Natural killer cell treated with Interleukin-12 subunit alpha and Interleukin-12 subunit beta and Interleukin-15 and Interleukin-18, amount 100 ng/mL, for 72 hours (primary cell): ENCODE results near the gene RPL18A. TPM values are rescaled to one million over a fixed set of nuclear protein-coding genes. Genes with fewer than 3 reads are reported as not detected.
"Not testable (repeated sequence)": the region's sequence is repeated elsewhere in the genome, so short reads cannot be mapped to it uniquely, and the experiment has no call there.

Source experiments
- ATAC-seq, 2 donors: fragments of 150-1000 bp; cut with Tn5 transposase in 1 of 2; sonication (Bioruptor Pico), chemical (Tn5 transposase) in 1 of 2; 2 replicates each; pipeline ENCODE4 v1.10.0; 2021
- DNase-seq: peaks from one replicate; pipeline ENCODE4 v3.0.0; 2022; ENCODE audit warnings: low spot score
- H3K27ac Mint-ChIP-seq, 2 donors: 1 replicate in 1 of 2; 2 replicates in 1 of 2; pipeline ENCODE4 v1.8.0; 2022; ENCODE audit warnings: mixed read lengths in 2 of 2, mild to moderate bottlenecking in 1 of 2, moderate library complexity in 1 of 2
- H3K27me3 Mint-ChIP-seq, 2 donors: 1 replicate in 1 of 2; 2 replicates in 1 of 2; pipeline ENCODE4 v1.8.0; 2022; ENCODE audit warnings: mixed read lengths in 2 of 2
- H3K36me3 Mint-ChIP-seq: one replicate; pipeline ENCODE4 v1.8.0; 2022; ENCODE audit warnings: mixed read lengths
- H3K4me1 Mint-ChIP-seq, 2 donors: 1 replicate in 1 of 2; 2 replicates in 1 of 2; pipeline ENCODE4 v1.8.0; 2022; ENCODE audit warnings: low read depth in 2 of 2, mixed read lengths in 2 of 2, mild to moderate bottlenecking in 1 of 2
- H3K4me3 Mint-ChIP-seq: one replicate; pipeline ENCODE4 v1.8.0; 2022; ENCODE audit warnings: mixed read lengths
- H3K9me3 Mint-ChIP-seq: 2 replicates; pipeline ENCODE4 v1.8.0; 2022; ENCODE audit warnings: mixed read lengths
- total RNA-seq, 2 donors: library from RNA; stranded (reverse); gene quantifications; one replicate each; pipeline ENCODE4 v1.2.3, GENCODE V29; 2022

Gene RPL18A
- total RNA-seq, 2 donors from 2014 or later, result 1,379 to 1,604 TPM

DNA sequence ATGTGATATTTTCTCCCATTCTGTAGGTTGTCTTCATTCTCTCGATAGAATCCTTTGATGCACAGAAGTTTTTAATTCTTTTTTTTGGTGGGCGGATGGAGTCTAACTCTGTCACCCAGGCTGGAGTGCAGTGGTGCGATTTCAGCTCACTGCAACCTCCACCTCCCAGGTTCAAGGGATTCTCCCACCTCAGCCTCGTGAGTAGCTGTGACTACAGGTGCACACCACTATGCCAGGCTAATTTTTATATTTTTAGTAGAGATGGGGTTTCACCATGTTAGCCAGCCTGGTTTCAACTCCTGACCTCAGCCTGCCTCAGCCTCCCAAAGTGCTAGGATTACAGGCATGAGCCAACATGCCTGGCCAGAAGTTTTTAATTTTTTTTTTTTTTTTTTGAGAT lies 27.5 kb downstream of the RPL18A start:
- H3K4me3 Mint-ChIP-seq, H3K36me3 Mint-ChIP-seq, H3K9me3 Mint-ChIP-seq, ATAC-seq, H3K4me1 Mint-ChIP-seq, H3K27ac Mint-ChIP-seq, DNase-seq: not testable (repeated sequence)
- peaks cover 3 to 15% of the 10 kb centered on the region in 2 donors for H3K27me3 Mint-ChIP-seq

DNA sequence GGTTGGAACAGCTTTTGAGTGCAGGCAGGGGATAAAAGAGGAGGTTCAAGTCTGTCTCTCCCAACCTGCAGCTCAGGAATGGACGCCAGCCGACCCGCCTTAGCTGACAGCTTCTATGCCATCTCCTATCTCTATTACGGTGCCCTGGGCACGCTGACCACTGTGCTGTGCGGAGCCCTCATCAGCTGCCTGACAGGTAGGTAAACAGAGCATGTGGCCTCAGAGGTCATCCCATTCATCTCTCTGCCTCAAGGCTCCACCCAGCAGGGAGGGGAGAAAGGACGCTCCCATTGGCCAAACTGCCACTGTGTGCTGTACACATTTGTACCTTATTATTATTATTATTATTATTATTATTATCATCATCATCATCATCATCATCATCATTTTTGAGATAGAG lies 28.6 kb downstream of the RPL18A start:
- Mint-ChIP-seq H3K27me3 (peaks cover 6 to 17% of the 10 kb centered on the region in 2 donors), H3K4me1 (no peaks in the 10 kb centered on the region), H3K36me3 (no peaks in the 10 kb centered on the region), H3K4me3 (no peak overlapping the region), H3K27ac (no peak overlapping the region), H3K9me3 (no peaks in the 10 kb centered on the region)
- no peak for DNase-seq
- no peak for ATAC-seq

DNA sequence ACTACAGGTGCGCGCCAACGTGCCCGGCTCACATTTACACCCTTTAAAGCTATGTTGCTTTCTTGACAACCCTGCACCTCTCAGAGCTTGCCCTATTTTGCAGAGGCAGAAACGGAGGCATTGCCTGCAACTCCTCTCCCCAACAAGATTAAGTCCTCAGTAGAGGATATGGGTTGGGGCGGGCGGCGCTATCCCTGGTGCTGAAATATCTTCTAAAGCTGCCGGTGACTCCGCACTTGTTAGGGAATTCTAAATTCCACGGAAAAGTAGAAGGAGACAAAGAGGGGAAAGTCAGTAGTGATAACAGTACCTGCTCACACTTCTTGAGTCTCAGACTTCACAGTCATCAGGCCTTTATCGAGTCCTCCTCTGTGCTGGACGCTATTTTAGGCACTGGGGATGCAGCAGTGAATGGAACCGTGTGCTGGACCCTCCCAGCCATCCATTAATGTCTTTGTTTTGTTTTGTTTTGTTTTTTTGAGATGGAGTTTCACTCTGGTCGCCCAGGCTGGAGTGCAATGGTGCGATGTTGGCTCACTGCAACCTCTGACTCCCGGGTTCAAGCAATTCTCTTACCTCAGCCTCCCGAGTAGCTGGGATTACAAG lies 30.0 kb downstream of the RPL18A start:
- Mint-ChIP-seq H3K27me3 (peaks cover 6 to 17% of the 10 kb centered on the region in 2 donors), H3K27ac (no peak overlapping the region)

DNA sequence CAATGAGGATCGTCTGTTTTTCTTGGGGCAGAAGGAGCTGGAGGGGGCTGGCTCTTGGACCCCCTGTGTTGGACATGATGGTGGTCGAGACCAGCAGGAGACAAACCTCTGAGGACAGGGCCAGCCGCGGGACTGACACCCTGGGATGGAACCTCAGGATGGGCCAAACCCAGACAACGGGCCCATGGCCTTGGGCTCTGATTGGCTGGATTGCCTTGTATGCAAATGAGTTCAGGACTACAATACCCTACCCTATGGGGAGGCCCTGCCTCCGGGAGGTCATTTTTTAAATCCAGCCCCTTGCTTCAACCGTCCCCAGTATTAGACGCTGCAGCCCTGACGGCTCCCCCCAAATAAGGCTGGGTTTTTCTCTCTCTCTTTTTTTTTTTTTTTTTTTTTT lies 34.1 kb downstream of the RPL18A start:
- peaks cover 0 to 3% of the 10 kb centered on the region in 2 donors for H3K4me1 Mint-ChIP-seq
- H3K4me3 Mint-ChIP-seq, result no peak overlapping the region
- DNase-seq (no peak), ATAC-seq (no peak)
- no peak overlapping the region for H3K27ac Mint-ChIP-seq
- no peaks in the 10 kb centered on the region for H3K9me3 Mint-ChIP-seq
- H3K36me3 Mint-ChIP-seq, result no peaks in the 10 kb centered on the region
- peaks cover 6 to 18% of the 10 kb centered on the region in 2 donors for H3K27me3 Mint-ChIP-seq

More for the DNA sequence above, 30.0 kb downstream of the RPL18A start:
- ATAC-seq (no peak), DNase-seq (no peak)
- H3K36me3 Mint-ChIP-seq, result no peaks in the 10 kb centered on the region
- no peaks in the 10 kb centered on the region for H3K9me3 Mint-ChIP-seq
- peaks cover 0 to 2% of the 10 kb centered on the region in 2 donors for H3K4me1 Mint-ChIP-seq
- H3K4me3 Mint-ChIP-seq, result no peak overlapping the region

DNA sequence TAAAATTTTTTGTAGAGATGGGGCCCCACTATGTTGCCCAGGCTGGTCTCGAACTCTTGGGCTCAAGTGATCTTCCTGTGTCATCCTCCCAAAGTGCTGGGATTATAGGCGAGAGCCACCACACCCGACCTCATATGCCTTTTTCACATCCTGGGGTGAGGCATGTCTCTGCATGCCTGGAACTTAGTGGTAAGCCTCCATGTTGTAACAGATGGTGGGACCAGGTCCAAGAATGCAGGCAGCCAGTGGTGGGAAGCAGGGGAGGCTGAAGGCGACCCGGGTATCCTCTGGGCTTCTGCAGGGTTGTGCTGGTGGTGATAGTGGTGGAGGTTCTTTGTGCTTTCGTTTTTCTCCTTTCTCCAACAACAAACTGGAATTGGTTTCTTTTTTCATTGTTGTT lies 43.0 kb downstream of the RPL18A start:
- DNase-seq (no peak), ATAC-seq (no peak)
- Mint-ChIP-seq H3K4me3 (no peak overlapping the region), H3K27me3 (peaks cover 12 to 15% of the 10 kb centered on the region in 2 donors), H3K9me3 (no peaks in the 10 kb centered on the region), H3K27ac (no peak overlapping the region), H3K4me1 (no peaks in the 10 kb centered on the region), H3K36me3 (no peaks in the 10 kb centered on the region)

DNA sequence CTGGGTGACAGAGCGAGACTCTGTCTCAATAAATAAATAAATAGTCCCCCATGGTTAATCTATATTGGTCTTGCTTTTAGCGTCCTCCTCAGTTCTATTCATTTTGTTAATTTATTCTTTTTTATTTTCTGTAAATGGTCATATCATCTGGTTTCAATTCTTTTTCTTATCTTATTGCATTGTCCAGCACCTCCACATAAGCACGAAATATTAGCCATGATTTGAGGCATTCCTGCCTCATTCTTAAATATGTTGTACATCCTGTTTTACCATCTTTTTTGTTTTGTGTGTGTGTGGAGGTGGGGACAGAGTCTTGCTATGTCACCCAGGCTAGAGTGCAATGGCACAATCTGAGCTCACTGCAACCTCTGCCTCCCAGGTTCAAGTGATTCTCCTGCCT lies 48.5 kb downstream of the RPL18A start:
- no peak overlapping the region for H3K4me3 Mint-ChIP-seq

DNA sequence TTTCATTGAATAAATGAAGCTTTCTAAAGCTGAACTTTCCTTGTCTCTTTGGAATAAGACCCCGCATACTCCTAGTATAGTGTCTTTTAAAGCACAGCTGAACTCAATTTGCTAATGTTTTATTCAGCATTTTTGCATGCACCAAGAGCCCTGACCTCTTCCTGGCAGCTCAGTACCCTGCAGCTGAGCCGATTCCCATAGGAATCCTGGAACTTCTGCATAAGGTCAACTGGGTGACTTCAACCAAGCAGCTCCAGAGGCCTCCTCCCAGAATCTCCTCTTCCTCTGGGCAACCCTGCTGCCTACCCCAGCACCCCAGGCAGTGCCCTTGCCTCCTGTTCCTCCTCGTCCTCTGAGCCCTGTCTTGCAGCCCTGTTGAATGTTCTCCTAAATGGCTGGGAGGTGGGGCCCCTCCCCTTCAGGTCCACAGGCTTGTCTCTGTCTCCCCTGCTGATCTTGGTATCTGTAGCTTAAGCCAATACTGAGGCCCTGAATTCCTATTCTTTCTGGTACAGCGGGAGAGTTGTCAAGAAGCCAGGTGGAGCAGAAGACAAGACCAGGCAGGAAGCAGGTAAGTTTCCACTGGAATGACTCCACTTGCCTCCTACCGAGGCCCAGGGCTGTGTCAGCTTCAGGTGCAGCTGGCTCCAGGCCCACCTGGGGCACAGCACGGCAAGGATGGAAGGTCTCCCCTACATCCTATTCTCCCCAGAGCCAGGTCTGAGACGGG lies 49.5 kb downstream of the RPL18A start:
- Mint-ChIP-seq H3K27ac (no peak overlapping the region), H3K27me3 (peaks cover 0 to 7% of the 10 kb centered on the region in 2 donors), H3K4me3 (no peak overlapping the region), H3K36me3 (peaks cover 4% of the 10 kb centered on the region), H3K9me3 (no peaks in the 10 kb centered on the region), H3K4me1 (no peaks in the 10 kb centered on the region)
- no peak for DNase-seq
- ATAC-seq, result no peak

More for the DNA sequence above, 48.5 kb downstream of the RPL18A start:
- H3K27ac Mint-ChIP-seq, result no peak overlapping the region
- no peak for DNase-seq
- no peaks in the 10 kb centered on the region for H3K4me1 Mint-ChIP-seq
- no peaks in the 10 kb centered on the region for H3K9me3 Mint-ChIP-seq
- H3K27me3 Mint-ChIP-seq, result peaks cover 0 to 5% of the 10 kb centered on the region in 2 donors
- H3K36me3 Mint-ChIP-seq, result no peaks in the 10 kb centered on the region
- ATAC-seq, result no peak

DNA sequence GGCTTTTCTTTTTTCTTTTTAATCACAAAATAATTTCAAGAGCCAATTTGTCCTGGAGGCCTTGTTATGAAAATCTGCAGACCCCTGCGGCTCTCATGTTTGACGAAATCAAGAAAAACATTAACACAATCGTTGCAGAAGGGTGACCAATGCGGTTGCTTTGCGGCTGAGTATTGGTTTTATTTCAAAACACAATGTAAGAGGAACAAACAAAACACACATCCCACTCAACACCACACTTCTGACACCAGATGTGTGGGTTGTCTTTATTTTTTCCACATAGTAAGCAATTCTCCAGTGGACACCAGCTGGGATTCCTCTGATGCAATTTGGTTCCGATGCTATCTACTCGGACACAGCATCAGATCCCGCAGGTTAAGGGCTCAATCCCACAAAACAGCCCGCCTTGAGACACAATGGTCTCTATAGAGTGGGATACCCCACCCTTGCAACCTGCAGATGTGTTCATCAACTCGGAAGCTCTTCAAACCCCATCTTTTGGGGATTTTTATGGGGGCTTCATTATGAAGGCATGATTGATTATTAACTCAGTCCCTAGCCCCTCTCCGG lies 51.2 kb downstream of the RPL18A start:
- H3K27me3 Mint-ChIP-seq, result peaks cover 0 to 7% of the 10 kb centered on the region in 2 donors
- DNase-seq (no peak), ATAC-seq (no peak)
- H3K36me3 Mint-ChIP-seq, result peaks cover 4% of the 10 kb centered on the region
- H3K9me3 Mint-ChIP-seq, result no peaks in the 10 kb centered on the region
- no peaks in the 10 kb centered on the region for H3K4me1 Mint-ChIP-seq
- no peak overlapping the region for H3K4me3 Mint-ChIP-seq
- H3K27ac Mint-ChIP-seq, result no peak overlapping the region

Other genes starting within 250 kb of the RPL18A start
- gene UNC13A, start 171.6 kb upstream of the RPL18A start, total RNA-seq, result not detected
- gene MAP1S, start 140.4 kb upstream of the RPL18A start, total RNA-seq, result 10 to 100 TPM; 71.0 to 75.6 TPM
- 10 to 100 TPM; 28.6 to 71.0 TPM for gene FCHO1, start 108.4 kb upstream of the RPL18A start, total RNA-seq
- gene B3GNT3, start 64.8 kb upstream of the RPL18A start, total RNA-seq, result not detected
- 10 to 100 TPM in 1 of 2 donors, 1 to 10 TPM in 1; 9.1 to 12.0 TPM for gene INSL3, start 38.4 kb upstream of the RPL18A start, total RNA-seq
- gene JAK3, start 11.9 kb upstream of the RPL18A start, total RNA-seq, result 100 to 1,000 TPM; 184 to 195 TPM
- under 1 TPM; 0.57 to 0.89 TPM for gene SLC5A5, start 12.0 kb downstream of the RPL18A start, total RNA-seq
- gene CCDC124, start 73.1 kb downstream of the RPL18A start, total RNA-seq, result 10 to 100 TPM; 70.4 to 92.8 TPM
- gene KCNN1, start 107.2 kb downstream of the RPL18A start, total RNA-seq, result 1 to 10 TPM; 1.0 to 1.3 TPM
- 10 to 100 TPM; 34.0 to 34.8 TPM for gene ARRDC2, start 148.3 kb downstream of the RPL18A start, total RNA-seq
- 100 to 1,000 TPM; 109 to 124 TPM for gene IL12RB1, start 227.0 kb downstream of the RPL18A start, total RNA-seq
- 10 to 100 TPM; 30.3 to 31.4 TPM for gene MAST3, start 237.9 kb downstream of the RPL18A start, total RNA-seq